DND-41 (cell line): ENCODE measurements around the gene XPR1.

Source experiments
- ATAC-seq: fragments of 200-7000 bp; cut with Tn5 transposase; 3 replicates; pipeline ENCODE4 v1.9.1; 2021; ENCODE audit warnings: low read depth; ENCODE audit not compliant: insufficient read depth
- DNase-seq: peaks from one replicate; pipeline ENCODE4 v3.0.0-alpha.2; 2020
- H2AFZ ChIP-seq: 2 replicates; pipeline ENCODE4 v1.6.0; 2012; ENCODE audit warnings: low read depth, low read length
- H3K27ac ChIP-seq: 2 replicates; pipeline ENCODE4 v1.5.1; 2012; ENCODE audit warnings: low read length, inconsistent platforms
- H3K27me3 ChIP-seq: fragments of 200-600 bp; sonication (generic); 2 replicates; pipeline ENCODE4 v1.6.0; 2012; ENCODE audit warnings: low read length, mild to moderate bottlenecking, inconsistent platforms; ENCODE audit not compliant: insufficient read depth, poor library complexity
- H3K36me3 ChIP-seq: 2 replicates; pipeline ENCODE4 v1.5.1; 2012; ENCODE audit warnings: low read length, inconsistent platforms; ENCODE audit not compliant: insufficient read depth
- H3K4me1 ChIP-seq: 2 replicates; pipeline ENCODE4 v1.5.1; 2012; ENCODE audit warnings: mild to moderate bottlenecking, low read length; ENCODE audit not compliant: insufficient read depth
- H3K4me2 ChIP-seq: 2 replicates; pipeline ENCODE4 v1.6.0; 2012; ENCODE audit warnings: mild to moderate bottlenecking, moderate library complexity, low read length, inconsistent platforms; ENCODE audit not compliant: insufficient read depth
- H3K4me3 ChIP-seq, 2 experiments: fragments of 200-600 bp in 1 of 2; shearing (Covaris generic) in 1 of 2; 2 replicates each; pipeline ENCODE4 v1.5.1; 2012 to 2016; ENCODE audit warnings: inconsistent platforms in 2 of 2, low read length in 2 of 2, mild to moderate bottlenecking in 2 of 2, low read depth in 1 of 2, moderate library complexity in 1 of 2
- H3K79me2 ChIP-seq: 2 replicates; pipeline ENCODE4 v1.6.0; 2012; ENCODE audit warnings: low read length, inconsistent platforms; ENCODE audit not compliant: insufficient read depth
- H3K9ac ChIP-seq: 2 replicates; pipeline ENCODE4 v1.6.0; 2012; ENCODE audit warnings: low read depth, mild to moderate bottlenecking, inconsistent platforms, low read length, moderate library complexity
- H3K9me3 ChIP-seq: 2 replicates; pipeline ENCODE4 v1.5.1; 2012; ENCODE audit warnings: low read length, moderate library complexity, mild to moderate bottlenecking, inconsistent platforms; ENCODE audit not compliant: insufficient read depth, severe bottlenecking
- H4K20me1 ChIP-seq: 2 replicates; pipeline ENCODE4 v1.6.0; 2012; ENCODE audit warnings: low read length; ENCODE audit not compliant: insufficient read depth
- EZH2 ChIP-seq: IDR thresholded peaks from 3 replicates; pipeline ENCODE4 v1.6.1; 2012; ENCODE audit warnings: borderline replicate concordance, low read depth, mild to moderate bottlenecking, moderate library complexity, low read length, inconsistent platforms; ENCODE audit not compliant: severe bottlenecking
- TF ChIP-seq, protein P1 (sequence below): IDR thresholded peaks from 2 replicates; pipeline ENCODE4 v1.5.1; 2012; ENCODE audit warnings: borderline replicate concordance, low read length, moderate library complexity, mild to moderate bottlenecking; ENCODE audit not compliant: poor library complexity, severe bottlenecking; ENCODE audit errors: extremely low read depth

The XPR1 gene

DNA sequence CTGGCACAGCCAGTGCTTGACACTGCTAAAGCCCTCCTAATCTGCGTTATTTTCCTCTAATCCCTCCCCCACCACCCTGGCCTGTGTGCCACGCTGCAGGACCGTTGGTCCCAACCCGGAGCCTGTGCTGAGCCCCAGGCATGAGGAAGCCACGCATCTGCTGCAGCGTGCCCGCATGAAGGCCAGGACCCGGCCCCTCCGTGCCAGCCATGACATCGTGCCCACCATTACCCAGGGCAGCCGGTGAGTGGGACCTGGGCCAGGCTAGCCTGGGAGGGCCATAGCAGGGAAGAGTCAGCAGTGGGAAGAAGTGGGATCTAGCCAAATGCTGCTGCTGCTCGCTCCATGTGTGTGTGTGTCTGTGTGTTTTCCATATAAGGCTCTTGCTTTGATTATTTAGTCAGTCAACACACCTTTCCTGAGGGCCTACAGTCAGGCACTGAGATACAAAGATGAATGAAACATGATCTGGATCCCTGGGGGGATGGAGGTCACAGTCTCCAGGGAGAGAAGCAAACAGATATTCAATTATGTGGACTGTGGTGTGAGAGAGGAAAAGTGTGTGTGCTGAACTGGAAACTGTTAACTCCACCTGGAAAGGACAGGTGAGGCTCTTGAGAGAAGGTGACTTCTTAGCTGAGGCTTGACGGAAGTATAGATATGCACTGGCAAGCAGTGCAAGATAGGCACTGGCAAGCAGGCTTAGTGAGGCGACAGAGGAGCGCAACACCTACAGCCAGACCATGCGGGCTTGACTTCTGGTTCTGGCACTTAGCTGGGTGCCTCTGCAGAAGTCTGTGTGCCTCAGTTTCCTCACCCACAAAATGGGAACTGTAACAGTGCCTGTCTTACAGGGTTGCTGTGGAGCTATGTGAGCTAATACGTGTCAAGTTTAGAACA lies 296.8 kb downstream of the XPR1 start:
- no peak for ATAC-seq
- Histone ChIP-seq H3K9ac (no peak overlapping the region), H3K27me3 (no peaks in the 10 kb centered on the region), H3K9me3 (no peaks in the 10 kb centered on the region), H4K20me1 (no peaks in the 10 kb centered on the region), H3K4me1 (0 out of 2 replicates have a peak, but pooled peaks cover 4% of the 10 kb centered on the region), H2AFZ (no peak overlapping the region), H3K36me3 (no peaks in the 10 kb centered on the region), H3K79me2 (no peaks in the 10 kb centered on the region), H3K27ac (no peak overlapping the region), H3K4me2 (no peak overlapping the region), H3K4me3 (no peak overlapping the region)
- no peak for DNase-seq
- TF ChIP-seq EZH2 = no peak
- TF ChIP-seq, protein P1, sequence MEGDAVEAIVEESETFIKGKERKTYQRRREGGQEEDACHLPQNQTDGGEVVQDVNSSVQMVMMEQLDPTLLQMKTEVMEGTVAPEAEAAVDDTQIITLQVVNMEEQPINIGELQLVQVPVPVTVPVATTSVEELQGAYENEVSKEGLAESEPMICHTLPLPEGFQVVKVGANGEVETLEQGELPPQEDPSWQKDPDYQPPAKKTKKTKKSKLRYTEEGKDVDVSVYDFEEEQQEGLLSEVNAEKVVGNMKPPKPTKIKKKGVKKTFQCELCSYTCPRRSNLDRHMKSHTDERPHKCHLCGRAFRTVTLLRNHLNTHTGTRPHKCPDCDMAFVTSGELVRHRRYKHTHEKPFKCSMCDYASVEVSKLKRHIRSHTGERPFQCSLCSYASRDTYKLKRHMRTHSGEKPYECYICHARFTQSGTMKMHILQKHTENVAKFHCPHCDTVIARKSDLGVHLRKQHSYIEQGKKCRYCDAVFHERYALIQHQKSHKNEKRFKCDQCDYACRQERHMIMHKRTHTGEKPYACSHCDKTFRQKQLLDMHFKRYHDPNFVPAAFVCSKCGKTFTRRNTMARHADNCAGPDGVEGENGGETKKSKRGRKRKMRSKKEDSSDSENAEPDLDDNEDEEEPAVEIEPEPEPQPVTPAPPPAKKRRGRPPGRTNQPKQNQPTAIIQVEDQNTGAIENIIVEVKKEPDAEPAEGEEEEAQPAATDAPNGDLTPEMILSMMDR = no peak

DNA sequence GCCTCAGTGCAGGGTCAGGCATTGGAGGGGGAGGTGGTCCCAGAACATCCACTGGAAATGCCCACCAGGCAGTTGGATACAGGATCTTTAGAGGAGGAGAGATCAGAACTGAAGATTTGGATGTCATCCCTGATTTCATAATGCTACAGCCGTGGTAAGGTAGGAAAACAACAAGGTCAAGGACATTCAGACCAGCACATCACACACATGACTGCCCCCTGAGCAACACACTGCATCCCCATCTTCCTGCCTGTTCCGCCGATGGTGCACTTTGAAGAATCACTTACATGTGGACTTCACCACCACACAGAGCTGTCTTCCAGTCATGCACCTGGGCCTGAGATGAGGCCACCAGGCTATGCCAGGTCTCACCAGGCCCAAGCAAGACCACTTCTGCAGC lies 297.6 kb downstream of the XPR1 start:
- no peak overlapping the region; the same call in 1 of the 2 replicates for H3K27ac ChIP-seq
- no peak overlapping the region for H3K4me2 ChIP-seq
- no peak overlapping the region for H3K9ac ChIP-seq
- no peak overlapping the region for H3K4me3 ChIP-seq
- no peaks in the 10 kb centered on the region for H3K27me3 ChIP-seq
- ATAC-seq = no peak
- H3K4me1 ChIP-seq = peaks cover 6% of the 10 kb centered on the region
- no peaks in the 10 kb centered on the region for H3K79me2 ChIP-seq
- H3K9me3 ChIP-seq = no peaks in the 10 kb centered on the region
- H2AFZ ChIP-seq = no peak overlapping the region
- no peaks in the 10 kb centered on the region for H3K36me3 ChIP-seq
- H4K20me1 ChIP-seq = no peaks in the 10 kb centered on the region
- TF ChIP-seq, protein P1 = no peak
- TF ChIP-seq EZH2 = no peak
- no peak for DNase-seq

DNA sequence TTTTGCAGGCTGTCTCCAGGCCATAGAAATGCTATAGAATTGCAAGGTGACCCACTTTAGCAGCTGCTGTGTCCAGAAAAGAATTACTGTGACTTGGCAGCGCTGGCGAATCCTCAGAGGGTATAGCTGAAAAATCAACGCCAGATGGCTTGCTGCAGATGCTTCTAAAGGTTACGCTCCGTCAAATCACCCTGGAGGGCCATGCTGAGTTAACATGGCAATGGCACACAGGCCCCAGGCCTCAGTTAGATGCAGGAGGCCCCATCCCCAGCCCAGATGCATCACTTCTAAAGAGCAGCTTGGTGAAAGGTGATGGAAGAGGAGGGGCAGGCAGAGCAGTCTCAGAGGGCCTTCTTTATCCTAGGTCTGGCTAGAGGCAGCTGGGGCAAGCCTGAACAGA lies 298.9 kb downstream of the XPR1 start:
- ATAC-seq (no peak), DNase-seq (no peak)
- Histone ChIP-seq H3K79me2 (no peaks in the 10 kb centered on the region), H3K4me1 (peaks cover 10% of the 10 kb centered on the region), H4K20me1 (no peaks in the 10 kb centered on the region), H3K4me3 (no peak overlapping the region), H3K27ac (no peak overlapping the region), H3K9me3 (no peaks in the 10 kb centered on the region), H3K27me3 (no peaks in the 10 kb centered on the region), H3K4me2 (no peak overlapping the region), H3K36me3 (no peaks in the 10 kb centered on the region), H2AFZ (no peak overlapping the region), H3K9ac (no peak overlapping the region)
- TF ChIP-seq, protein P1 = no peak
- no peak for TF ChIP-seq EZH2
